GM21786 (cell line): ENCODE measurements around the gene USE1.

Source experiments
- ATAC-seq: cut with Tn5 transposase; IDR thresholded peaks from one replicate; pipeline ENCODE4 v1.9.1; 2021; ENCODE audit not compliant: unreplicated experiment

The USE1 gene

GRCh38 chr19:17205237-17206140 lies 9.7 kb upstream of the USE1 start:
- ATAC-seq, result no peak

GRCh38 chr19:17206736-17207581 lies 8.2 kb upstream of the USE1 start:
- no peak for ATAC-seq

GRCh38 chr19:17209126-17210036 lies 5.8 kb upstream of the USE1 start:
- ATAC-seq, result no peak

GRCh38 chr19:17210296-17210695 lies 4.9 kb upstream of the USE1 start:
- no peak for ATAC-seq

- no peak for ATAC-seq
These were observed 3.4 kb upstream of the USE1 start for GRCh38 chr19:17211547-17212446.

GRCh38 chr19:17213334-17213733 lies 1.8 kb upstream of the USE1 start:
- ATAC-seq, result no peak

- ATAC-seq, result no peak
These were observed 540 bp upstream of the USE1 start for GRCh38 chr19:17214508-17215126.

GRCh38 chr19:17216058-17216670 lies 1.0 kb downstream of the USE1 start:
- no peak for ATAC-seq

- no peak for ATAC-seq
These were observed 4.1 kb downstream of the USE1 start for GRCh38 chr19:17219286-17219685.

- ATAC-seq, result no peak
These were observed 5.1 kb downstream of the USE1 start for GRCh38 chr19:17220207-17220758.

- ATAC-seq, result no peak
These were observed 9.9 kb downstream of the USE1 start for GRCh38 chr19:17225053-17225452.

GRCh38 chr19:17226002-17226933 lies 11.1 kb downstream of the USE1 start, which contains the start of gene OCEL1:
Gene OCEL1 (plus strand): TSS chr19:17226226. CDS start chr19:17226248, 22 bp downstream.
- ATAC-seq, result peak; percentile 93

GRCh38 chr19:17227798-17228367 lies 12.7 kb downstream of the USE1 start:
- ATAC-seq, result no peak

- ATAC-seq, result no peak
These were observed 14.7 kb downstream of the USE1 start for GRCh38 chr19:17229890-17230289.

- ATAC-seq, result no peak
These were observed 17.1 kb downstream of the USE1 start for GRCh38 chr19:17232258-17232657.

- ATAC-seq, result peak; percentile 60
These were observed 19.7 kb downstream of the USE1 start for GRCh38 chr19:17234911-17235299.

- ATAC-seq, result no peak
These were observed 20.3 kb downstream of the USE1 start for GRCh38 chr19:17235300-17235970.
